H1 (cell line): Measurements from ENCODE around the gene CD28. TPM values are rescaled to one million over a fixed set of nuclear protein-coding genes. Genes with fewer than 3 reads are reported as not detected.
A peak's percentile ranks its signal among the peaks of the same experiment; 100 is the strongest.

Experiments used
- CTCF ChIA-PET: fragments of 300-600 bp; sonication (Branson Sonifier 250); formaldehyde crosslinking; loops from one replicate; lab custom pipeline; 2021; ENCODE audit not compliant: partially characterized antibody; lab: Charles Lee
- POLR2A ChIA-PET: fragments of 300-600 bp; sonication (Branson Sonifier 250); formaldehyde crosslinking; loops from one replicate; lab custom pipeline; 2021; ENCODE audit warnings: inconsistent platforms; ENCODE audit not compliant: partially characterized antibody; lab: Charles Lee
- DNase-seq, 2 experiments: peaks; one replicate each; pipeline versions ENCODE4 v3.0.0 to v3.0.0-alpha.2; 2010 to 2022; ENCODE audit warnings: low spot score in 2 of 2, low read depth in 1 of 2, mixed read lengths in 1 of 2
- FAIRE-seq: peaks from 2 replicates; lab custom pipeline; 2011; peaks lifted over from hg19 to GRCh38; lab: Jason Lieb, UNC
- H2AFZ ChIP-seq: 2 replicates; pipeline ENCODE4 v1.8.1; 2012; ENCODE audit warnings: low read length, inconsistent platforms
- H2AK5ac ChIP-seq: 2 replicates; pipeline ENCODE4 v1.6.1; 2013; ENCODE audit warnings: low read depth, low read length
- H2BK120ac ChIP-seq: replicated peaks from 2 replicates; pipeline ENCODE3; 2013; ENCODE audit warnings: low read depth, low read length, inconsistent platforms
- H2BK12ac ChIP-seq: 2 replicates; pipeline ENCODE4 v1.6.1; 2013; ENCODE audit warnings: low read depth, low read length
- H2BK15ac ChIP-seq: 2 replicates; pipeline ENCODE4 v1.6.1; 2013; ENCODE audit warnings: low read length
- H2BK20ac ChIP-seq: 2 replicates; pipeline ENCODE4 v1.6.1; 2013; ENCODE audit warnings: low read length
- H2BK5ac ChIP-seq: 2 replicates; pipeline ENCODE4 v1.6.1; 2013; ENCODE audit warnings: low read depth, low read length
- H3K14ac ChIP-seq: 2 replicates; pipeline ENCODE4 v1.6.1; 2013; ENCODE audit warnings: inconsistent platforms; ENCODE audit not compliant: insufficient read length
- H3K18ac ChIP-seq: 2 replicates; pipeline ENCODE4 v1.6.1; 2013; ENCODE audit warnings: low read length; ENCODE audit errors: extremely low read depth
- H3K23ac ChIP-seq: 2 replicates; pipeline ENCODE4 v1.6.1; 2013; ENCODE audit warnings: inconsistent platforms; ENCODE audit not compliant: insufficient read length
- H3K23me2 ChIP-seq: 2 replicates; pipeline ENCODE4 v1.6.1; 2013; ENCODE audit warnings: low read depth, low read length
- H3K27ac ChIP-seq: 2 replicates; pipeline ENCODE4 v1.6.1; 2011; ENCODE audit warnings: low read depth, low read length, inconsistent platforms
- H3K27me3 ChIP-seq, 4 experiments: replicated peaks in 1 of 4; 1 replicate in 1 of 4; 2 replicates in 3 of 4; pipeline versions ENCODE4 v1.6.1 to v1.8.1; 2011 to 2013; ENCODE audit warnings: low read length in 3 of 4, mild to moderate bottlenecking in 3 of 4, inconsistent platforms in 2 of 4, mixed read lengths in 2 of 4, moderate library complexity in 1 of 4; ENCODE audit not compliant: control insufficient read depth in 3 of 4, insufficient read depth in 3 of 4; ENCODE audit errors: extremely low read depth in 1 of 4
- H3K36me3 ChIP-seq, 4 experiments: 2 replicates each; pipeline versions ENCODE4 v1.6.1 to v1.8.1; 2011 to 2013; ENCODE audit warnings: mild to moderate bottlenecking in 4 of 4, low read length in 3 of 4, moderate library complexity in 2 of 4, control low read depth in 1 of 4, inconsistent platforms in 1 of 4; ENCODE audit not compliant: insufficient read depth in 4 of 4, control insufficient read depth in 2 of 4
- H3K4ac ChIP-seq: replicated peaks from 2 replicates; pipeline ENCODE3; 2013; ENCODE audit warnings: low read length, low read depth, mixed read lengths, inconsistent platforms; ENCODE audit not compliant: insufficient read length
- H3K4me1 ChIP-seq, 4 experiments: replicated peaks in 1 of 4; 1 replicate in 1 of 4; 2 replicates in 3 of 4; pipeline versions ENCODE4 v1.6.1 to v1.8.1; 2011 to 2013; ENCODE audit warnings: low read length in 3 of 4, inconsistent platforms in 2 of 4, mixed read lengths in 1 of 4; ENCODE audit not compliant: insufficient read depth in 4 of 4, control insufficient read depth in 3 of 4
- H3K4me2 ChIP-seq, 2 experiments: 2 replicates each; pipeline versions ENCODE4 v1.6.1 to v1.8.1; 2011 to 2013; ENCODE audit warnings: low read depth in 2 of 2, low read length in 2 of 2, control low read depth in 1 of 2, inconsistent platforms in 1 of 2, mild to moderate bottlenecking in 1 of 2; ENCODE audit not compliant: insufficient read depth in 1 of 2
- H3K4me3 ChIP-seq, 4 experiments: fragments of 200-600, 300-600 bp in 1 of 4; sonication (generic), shearing (Covaris generic), sonication (Bioruptor Twin) in 1 of 4; 2 replicates each; pipeline versions ENCODE4 v1.5.1 to v1.8.1; 2011 to 2016; ENCODE audit warnings: low read length in 4 of 4, low read depth in 3 of 4, control low read depth in 2 of 4, inconsistent platforms in 2 of 4, mild to moderate bottlenecking in 2 of 4, mixed read lengths in 1 of 4, moderate library complexity in 1 of 4; ENCODE audit not compliant: insufficient read depth in 2 of 4; ENCODE audit errors: extremely low read depth in 1 of 4
- H3K56ac ChIP-seq: replicated peaks from 2 replicates; pipeline ENCODE3; 2013; ENCODE audit warnings: low read depth, mild to moderate bottlenecking, mixed read lengths, low read length, inconsistent platforms; ENCODE audit not compliant: insufficient read length
- H3K79me1 ChIP-seq: 2 replicates; pipeline ENCODE4 v1.6.1; 2013; ENCODE audit warnings: low read depth, low read length, control low read depth
- H3K79me2 ChIP-seq, 2 experiments: 2 replicates each; pipeline versions ENCODE4 v1.6.1 to v1.8.1; 2012 to 2013; ENCODE audit warnings: low read length in 2 of 2, mild to moderate bottlenecking in 2 of 2, inconsistent platforms in 1 of 2; ENCODE audit not compliant: insufficient read depth in 2 of 2, control insufficient read depth in 1 of 2
- H3K9ac ChIP-seq, 4 experiments: replicated peaks in 1 of 4; 1 replicate in 1 of 4; 2 replicates in 3 of 4; pipeline versions ENCODE4 v1.6.1 to v1.8.1; 2011 to 2013; ENCODE audit warnings: low read depth in 3 of 4, low read length in 3 of 4, control low read depth in 2 of 4, mild to moderate bottlenecking in 2 of 4, moderate library complexity in 2 of 4, inconsistent platforms in 1 of 4; ENCODE audit errors: extremely low read depth in 1 of 4
- H3K9me3 ChIP-seq, 2 experiments: 2 replicates each; pipeline versions ENCODE4 v1.6.1 to v1.8.1; 2012 to 2013; ENCODE audit warnings: mild to moderate bottlenecking in 2 of 2, moderate library complexity in 2 of 2, control low read depth in 1 of 2, inconsistent platforms in 1 of 2, low read depth in 1 of 2, low read length in 1 of 2, mixed read lengths in 1 of 2; ENCODE audit not compliant: insufficient read depth in 2 of 2
- H4K20me1 ChIP-seq, 2 experiments: replicated peaks in 1 of 2; 2 replicates each; pipeline versions ENCODE3 to v1.8.1; 2011 to 2013; ENCODE audit warnings: inconsistent platforms in 2 of 2, low read length in 2 of 2, mild to moderate bottlenecking in 1 of 2; ENCODE audit not compliant: insufficient read depth in 2 of 2, control insufficient read depth in 1 of 2
- H4K5ac ChIP-seq: 2 replicates; pipeline ENCODE4 v1.6.1; 2013; ENCODE audit warnings: low read length, low read depth, mixed read lengths, inconsistent platforms; ENCODE audit not compliant: insufficient read length
- H4K8ac ChIP-seq: 2 replicates; pipeline ENCODE4 v1.8.0; 2013; ENCODE audit warnings: mild to moderate bottlenecking, moderate library complexity, low read length, inconsistent platforms; ENCODE audit not compliant: insufficient read depth; ENCODE audit errors: extremely low read depth
- H4K91ac ChIP-seq: replicated peaks from 2 replicates; pipeline ENCODE3; 2013; ENCODE audit warnings: low read length, mixed read lengths, inconsistent platforms; ENCODE audit not compliant: insufficient read length
- RAD21 ChIP-seq, 2 experiments: IDR thresholded peaks in 1 of 2; conservative IDR thresholded peaks in 1 of 2; 2 replicates each; pipeline ENCODE4 v1.6.1; 2011; ENCODE audit warnings: low read depth in 2 of 2, low read length in 2 of 2, improper control_type of control experiment in 1 of 2, inconsistent platforms in 1 of 2, mild to moderate bottlenecking in 1 of 2, moderate library complexity in 1 of 2
- SIN3A ChIP-seq, 2 experiments: IDR thresholded peaks in 1 of 2; conservative IDR thresholded peaks in 1 of 2; 2 replicates each; pipeline ENCODE4 v1.6.1; 2011 to 2012; ENCODE audit warnings: low read length in 2 of 2, improper control_type of control experiment in 1 of 2, low read depth in 1 of 2, mild to moderate bottlenecking in 1 of 2
- WGBS, 2 experiments: shearing (Covaris generic) in 1 of 2; methylation state at CpG; one replicate each; pipeline versions ENCODE4 v1.1.6 to v1.1.7; 2013 to 2015; ENCODE audit warnings: low lambda C conversion rate in 2 of 2, mixed read lengths in 2 of 2, inconsistent platforms in 1 of 2, low coverage in 1 of 2, missing lambda C conversion rate in 1 of 2; ENCODE audit not compliant: insufficient replicate concordance in 2 of 2, insufficient coverage in 1 of 2, insufficient read length in 1 of 2; ENCODE audit errors: extremely low coverage in 1 of 2, missing lambda C conversion rate in 1 of 2; 5-methylcytosine and 5-hydroxymethylcytosine counted together
- polyA plus RNA-seq, 7 experiments: library from polyadenylated mRNA; depleted of rRNA in 3 of 7; stranded (reverse) in 5 of 7; unstranded in 2 of 7; fragments of >200 nt in 5 of 7; fragments of 200-250 nt in 2 of 7; gene quantifications; 1 replicate in 5 of 7; 2 replicates in 1 of 7; 4 replicates in 1 of 7; pipeline versions ENCODE4 v1.2.1 to v1.2.3, GENCODE V29; 2011 to 2013; ENCODE audit warnings: missing spikeins in 2 of 7, mixed read lengths in 2 of 7
- total RNA-seq: library from RNA; stranded (reverse); fragmentation: NEBNext Ultra II Directional; extraction: Animal tissue kit (Norgen Biotek cat#: 25700); gene quantifications from 2 replicates; pipeline ENCODE4 v1.2.1, GENCODE V29; 2021
- TF ChIP-seq, protein P1 (sequence below), 3 experiments: IDR thresholded peaks; 1 replicate in 2 of 3; 2 replicates in 1 of 3; pipeline versions ENCODE4 v1.5.1 to v1.6.1; 2011; ENCODE audit warnings: low read length in 3 of 3, mild to moderate bottlenecking in 3 of 3, inconsistent platforms in 2 of 3, low read depth in 1 of 3, moderate library complexity in 1 of 3; ENCODE audit not compliant: insufficient read depth in 1 of 3; ENCODE audit errors: control extremely low read depth in 1 of 3

The CD28 gene
- total and polyA plus RNA-seq, 2 of the 8 experiments (the other 6 are each of a cell fraction or from before 2014, with no cell fraction given) = not detected

DNA sequence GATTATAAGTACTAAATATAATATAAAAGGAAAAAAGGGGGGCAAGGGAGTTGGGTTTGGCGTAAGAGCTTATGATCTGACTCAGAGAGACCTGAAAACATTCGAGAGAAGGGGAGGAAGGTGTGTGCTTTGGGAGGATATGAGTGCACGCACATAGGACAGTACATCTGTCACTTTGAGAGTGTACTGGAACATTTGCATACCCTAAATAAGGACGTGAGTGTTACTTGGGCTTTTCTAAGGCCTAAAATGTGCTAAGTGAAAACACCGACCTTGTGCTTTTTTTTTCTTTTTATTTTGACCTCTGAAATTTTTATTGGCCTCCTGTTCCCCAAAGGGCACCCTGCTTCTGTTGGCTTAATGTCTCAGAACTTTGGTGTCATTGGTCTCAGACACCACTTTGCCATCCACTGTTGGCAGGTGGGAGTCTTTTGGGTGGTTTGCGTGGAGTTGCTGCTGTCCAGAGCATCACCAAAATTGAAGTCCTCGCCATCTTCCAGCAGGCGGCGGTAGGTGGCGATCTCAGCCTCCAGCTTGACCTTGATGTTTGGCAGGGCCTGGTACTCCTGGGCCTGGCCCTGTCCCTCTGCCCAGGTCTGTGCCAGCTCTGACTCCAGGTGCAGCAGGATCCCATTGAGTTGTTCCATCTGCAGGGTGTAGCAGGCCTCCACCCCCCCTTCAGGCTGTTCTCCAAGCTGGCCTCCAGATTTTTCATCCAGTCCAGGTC, 57.7 kb downstream of the CD28 start:
- CTCF ChIA-PET = interaction anchor here (0.7 to 2.6 kb wide), 9 partner anchors 11 to 526 kb away, joined by 3 to 18 read pairs (median 7); partner anchors contain the start of gene CYP20A1
- FAIRE-seq = no peak
- Histone ChIP-seq H3K4me3 (no peak overlapping the region), H3K36me3 (no peaks in the 10 kb centered on the region), H2BK12ac (no peak overlapping the region), H2BK120ac (no peak overlapping the region), H2AFZ (no peak overlapping the region), H3K14ac (no peak overlapping the region), H3K27me3 (no peaks in the 10 kb centered on the region), H3K9ac (no peak overlapping the region), H2BK20ac (no peak overlapping the region), H3K23ac (no peak overlapping the region), H3K27ac (no peak overlapping the region), H4K91ac (no peak overlapping the region), H2BK15ac (no peak overlapping the region), H3K79me1 (no peaks in the 10 kb centered on the region)
- WGBS, 2 experiments = 84% methylated on average over 10 of the region's 10 CpGs; no CpG with 5 or more reads in 1 of the 2 experiments
- peak in 1 of 2 experiments; percentile 53 for DNase-seq
- no peak for TF ChIP-seq SIN3A (conservative IDR thresholded peaks at IDR 0.05 in 1 of 2, IDR thresholded peaks at IDR 0.05 in 1 of 2; ENCODE audit: low read depth in 1 of 2, low read length in 2 of 2)
- TF ChIP-seq RAD21 (IDR thresholded peaks at IDR 0.05 in 1 of 2, conservative IDR thresholded peaks at IDR 0.05 in 1 of 2; ENCODE audit: low read depth in 2 of 2, low read length in 2 of 2) = peak; percentile 8 to 42; a peak in 2 of 4 replicates
- TF ChIP-seq, protein P1, sequence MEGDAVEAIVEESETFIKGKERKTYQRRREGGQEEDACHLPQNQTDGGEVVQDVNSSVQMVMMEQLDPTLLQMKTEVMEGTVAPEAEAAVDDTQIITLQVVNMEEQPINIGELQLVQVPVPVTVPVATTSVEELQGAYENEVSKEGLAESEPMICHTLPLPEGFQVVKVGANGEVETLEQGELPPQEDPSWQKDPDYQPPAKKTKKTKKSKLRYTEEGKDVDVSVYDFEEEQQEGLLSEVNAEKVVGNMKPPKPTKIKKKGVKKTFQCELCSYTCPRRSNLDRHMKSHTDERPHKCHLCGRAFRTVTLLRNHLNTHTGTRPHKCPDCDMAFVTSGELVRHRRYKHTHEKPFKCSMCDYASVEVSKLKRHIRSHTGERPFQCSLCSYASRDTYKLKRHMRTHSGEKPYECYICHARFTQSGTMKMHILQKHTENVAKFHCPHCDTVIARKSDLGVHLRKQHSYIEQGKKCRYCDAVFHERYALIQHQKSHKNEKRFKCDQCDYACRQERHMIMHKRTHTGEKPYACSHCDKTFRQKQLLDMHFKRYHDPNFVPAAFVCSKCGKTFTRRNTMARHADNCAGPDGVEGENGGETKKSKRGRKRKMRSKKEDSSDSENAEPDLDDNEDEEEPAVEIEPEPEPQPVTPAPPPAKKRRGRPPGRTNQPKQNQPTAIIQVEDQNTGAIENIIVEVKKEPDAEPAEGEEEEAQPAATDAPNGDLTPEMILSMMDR (IDR thresholded peaks at IDR 0.05; ENCODE audit: control extremely low read depth in 1 of 3, insufficient read depth in 1 of 3, low read depth in 1 of 3, low read length in 3 of 3) = peak; percentile 26 to 43 (median 33); a peak in 3 of 4 replicates
- TF ChIP-seq, all 59 proteins: peak for 2
- Histone ChIP-seq H3K56ac (no peak overlapping the region), H3K9me3 (no peaks in the 10 kb centered on the region), H3K23me2 (no peaks in the 10 kb centered on the region), H2AK5ac (no peak overlapping the region), H3K4ac (no peak overlapping the region), H4K5ac (no peak overlapping the region), H2BK5ac (no peak overlapping the region), H4K8ac (no peak overlapping the region), H3K18ac (no peak overlapping the region), H4K20me1 (no peaks in the 10 kb centered on the region), H3K4me1 (no peaks in the 10 kb centered on the region), H3K79me2 (no peaks in the 10 kb centered on the region), H3K4me2 (no peak overlapping the region)
- POLR2A ChIA-PET = no interaction called here
